ENCODE measurements around the gene FMN1. TPM values are rescaled to one million over a fixed set of nuclear protein-coding genes. Genes with fewer than 3 reads are reported as not detected.

The FMN1 gene
- total RNA-seq, 1 donor from 2014 or later, result 1.6 TPM

DNA sequence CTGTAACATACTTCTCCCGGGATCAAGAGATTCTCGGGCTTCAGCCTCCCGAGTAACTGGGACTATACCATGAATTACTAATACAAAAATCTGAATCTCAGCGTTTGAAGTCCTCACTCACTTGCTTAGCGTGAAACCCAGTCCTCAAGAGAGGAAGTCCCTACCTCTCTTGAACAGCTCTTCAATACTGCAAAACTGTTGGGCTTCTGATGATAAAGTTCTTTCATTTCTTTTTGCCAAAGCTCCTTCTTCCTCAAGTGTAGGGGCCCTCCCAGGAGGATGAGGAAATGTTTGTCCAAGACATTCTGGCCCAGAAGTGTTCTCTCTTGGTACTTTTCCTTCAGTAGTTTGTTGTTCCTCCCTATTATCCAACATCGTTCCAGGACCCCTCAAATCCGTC is 48.5 kb downstream of the FMN1 start:
- H3K27ac Mint-ChIP-seq, result no peak overlapping the region
- no peaks in the 10 kb centered on the region for H3K27me3 Mint-ChIP-seq (ENCODE audit: low read depth)
- peaks cover 5% of the 10 kb centered on the region for H3K9me3 Mint-ChIP-seq
- TF ChIP-seq, protein P1, sequence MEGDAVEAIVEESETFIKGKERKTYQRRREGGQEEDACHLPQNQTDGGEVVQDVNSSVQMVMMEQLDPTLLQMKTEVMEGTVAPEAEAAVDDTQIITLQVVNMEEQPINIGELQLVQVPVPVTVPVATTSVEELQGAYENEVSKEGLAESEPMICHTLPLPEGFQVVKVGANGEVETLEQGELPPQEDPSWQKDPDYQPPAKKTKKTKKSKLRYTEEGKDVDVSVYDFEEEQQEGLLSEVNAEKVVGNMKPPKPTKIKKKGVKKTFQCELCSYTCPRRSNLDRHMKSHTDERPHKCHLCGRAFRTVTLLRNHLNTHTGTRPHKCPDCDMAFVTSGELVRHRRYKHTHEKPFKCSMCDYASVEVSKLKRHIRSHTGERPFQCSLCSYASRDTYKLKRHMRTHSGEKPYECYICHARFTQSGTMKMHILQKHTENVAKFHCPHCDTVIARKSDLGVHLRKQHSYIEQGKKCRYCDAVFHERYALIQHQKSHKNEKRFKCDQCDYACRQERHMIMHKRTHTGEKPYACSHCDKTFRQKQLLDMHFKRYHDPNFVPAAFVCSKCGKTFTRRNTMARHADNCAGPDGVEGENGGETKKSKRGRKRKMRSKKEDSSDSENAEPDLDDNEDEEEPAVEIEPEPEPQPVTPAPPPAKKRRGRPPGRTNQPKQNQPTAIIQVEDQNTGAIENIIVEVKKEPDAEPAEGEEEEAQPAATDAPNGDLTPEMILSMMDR (IDR thresholded peaks at IDR 0.05; ENCODE audit: unreplicated experiment), result no peak
- H3K36me3 Mint-ChIP-seq, result no peaks in the 10 kb centered on the region
- peaks cover 3% of the 10 kb centered on the region for H3K4me1 Mint-ChIP-seq
- DNase-seq (ENCODE audit: low spot score in 2 of 2, unreplicated experiment in 2 of 2), result no peak
- H3K4me3 Mint-ChIP-seq, result no peak overlapping the region

DNA sequence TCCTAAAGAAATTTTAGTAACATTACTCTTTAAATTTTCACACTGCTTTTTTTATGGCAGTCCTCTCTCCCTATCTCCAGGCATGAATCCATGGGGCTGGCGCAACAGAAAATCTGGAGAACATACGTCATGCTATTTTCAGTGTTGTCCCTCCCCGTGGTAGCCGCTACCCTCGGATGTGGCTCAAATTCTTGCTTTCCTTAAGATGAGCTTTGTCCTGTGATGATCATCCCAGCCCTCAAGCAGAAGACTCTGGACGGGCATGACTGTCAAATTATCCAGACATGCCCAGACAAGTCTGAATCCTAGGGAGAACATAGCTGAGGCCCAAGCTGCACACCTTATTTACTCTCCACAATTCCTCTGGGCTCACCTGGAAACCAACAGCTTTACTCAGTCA is 49.1 kb downstream of the FMN1 start:
- Mint-ChIP-seq H3K36me3 (no peaks in the 10 kb centered on the region), H3K27me3 (ENCODE audit: low read depth) (no peaks in the 10 kb centered on the region), H3K4me1 (peaks cover 3% of the 10 kb centered on the region), H3K27ac (no peak overlapping the region), H3K9me3 (peaks cover 5% of the 10 kb centered on the region), H3K4me3 (no peak overlapping the region)
- no peak for DNase-seq (ENCODE audit: low spot score in 2 of 2, unreplicated experiment in 2 of 2)
- TF ChIP-seq, protein P1 (IDR thresholded peaks at IDR 0.05; ENCODE audit: unreplicated experiment), result no peak

DNA sequence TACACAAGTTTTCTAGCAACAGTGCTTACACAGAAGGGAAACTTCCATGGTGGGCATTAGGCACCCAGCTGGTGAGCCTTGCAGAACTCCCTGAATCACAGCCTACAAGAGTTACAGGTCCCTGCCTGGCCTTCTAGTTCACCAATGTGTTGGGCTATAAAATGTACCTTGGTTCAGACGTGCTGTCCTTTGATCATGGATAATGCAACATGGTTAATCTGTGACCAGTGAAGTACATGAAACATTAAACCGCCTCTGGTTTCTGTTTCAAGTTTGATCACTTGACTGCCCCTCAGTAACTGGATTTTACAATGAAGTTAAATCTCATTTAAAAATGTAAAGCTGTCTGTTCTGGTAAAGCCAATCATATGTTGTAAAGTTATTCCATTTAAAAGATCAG is 51.8 kb downstream of the FMN1 start:
- DNase-seq (ENCODE audit: low spot score in 2 of 2, unreplicated experiment in 2 of 2), result no peak
- TF ChIP-seq, protein P1 (IDR thresholded peaks at IDR 0.05; ENCODE audit: unreplicated experiment), result no peak
- Mint-ChIP-seq H3K4me3 (no peak overlapping the region), H3K27ac (no peak overlapping the region), H3K36me3 (no peaks in the 10 kb centered on the region), H3K9me3 (peaks cover 5% of the 10 kb centered on the region), H3K4me1 (peaks cover 3% of the 10 kb centered on the region), H3K27me3 (ENCODE audit: low read depth) (no peaks in the 10 kb centered on the region)

GRCh38 chr15:33138000-33138399 is 56.5 kb downstream of the FMN1 start:
- no peaks in the 10 kb centered on the region for H3K36me3 Mint-ChIP-seq
- DNase-seq (ENCODE audit: low spot score in 2 of 2, unreplicated experiment in 2 of 2), result no peak
- H3K4me1 Mint-ChIP-seq, result no peaks in the 10 kb centered on the region
- TF ChIP-seq, protein P1 (IDR thresholded peaks at IDR 0.05; ENCODE audit: unreplicated experiment), result no peak
- no peaks in the 10 kb centered on the region for H3K9me3 Mint-ChIP-seq
- no peak overlapping the region for H3K27ac Mint-ChIP-seq
- H3K4me3 Mint-ChIP-seq, result no peak overlapping the region
- peaks cover 3% of the 10 kb centered on the region for H3K27me3 Mint-ChIP-seq (ENCODE audit: low read depth)

GRCh38 chr15:33137101-33137500 is 57.4 kb downstream of the FMN1 start:
- Mint-ChIP-seq H3K27me3 (ENCODE audit: low read depth) (peaks cover 3% of the 10 kb centered on the region), H3K36me3 (no peaks in the 10 kb centered on the region), H3K4me3 (no peak overlapping the region), H3K4me1 (peaks cover 7% of the 10 kb centered on the region), H3K9me3 (no peaks in the 10 kb centered on the region), H3K27ac (no peak overlapping the region)
- DNase-seq (ENCODE audit: low spot score in 2 of 2, unreplicated experiment in 2 of 2), result no peak
- TF ChIP-seq, protein P1 (IDR thresholded peaks at IDR 0.05; ENCODE audit: unreplicated experiment), result no peak

GRCh38 chr15:33136353-33136752 is 58.2 kb downstream of the FMN1 start:
- peaks cover 3% of the 10 kb centered on the region for H3K27me3 Mint-ChIP-seq (ENCODE audit: low read depth)
- H3K36me3 Mint-ChIP-seq, result no peaks in the 10 kb centered on the region
- peaks cover 15% of the 10 kb centered on the region for H3K4me1 Mint-ChIP-seq
- H3K4me3 Mint-ChIP-seq, result no peak overlapping the region
- H3K9me3 Mint-ChIP-seq, result no peaks in the 10 kb centered on the region
- H3K27ac Mint-ChIP-seq, result no peak overlapping the region
- TF ChIP-seq, protein P1 (IDR thresholded peaks at IDR 0.05; ENCODE audit: unreplicated experiment), result no peak
- no peak for DNase-seq (ENCODE audit: low spot score in 2 of 2, unreplicated experiment in 2 of 2)

All from mesothelial cell of epicardium (in vitro differentiated cells).